Mammary epithelial cell (primary cell): ENCODE results near the gene P3R3URF.

Source experiments
- CTCF ChIP-seq, 2 donors: IDR thresholded peaks in 1 of 2; conservative IDR thresholded peaks in 1 of 2; 2 replicates each; pipeline ENCODE4 v1.5.1; 2011 to 2012; ENCODE audit warnings: inconsistent platforms in 2 of 2, low read length in 2 of 2, mild to moderate bottlenecking in 2 of 2, control low read depth in 1 of 2, low read depth in 1 of 2; ENCODE audit not compliant: insufficient read depth in 1 of 2; ENCODE audit errors: extremely low read depth in 1 of 2
- EZH2 ChIP-seq: IDR thresholded peaks from 2 replicates; pipeline ENCODE4 v1.6.1; 2012; ENCODE audit warnings: low read length, inconsistent platforms, borderline replicate concordance

GRCh38 chr1:46159516-46159915, 16.8 kb downstream of the P3R3URF start:
- TF ChIP-seq EZH2 = no peak
- no peak for TF ChIP-seq CTCF (conservative IDR thresholded peaks at IDR 0.05 in 1 of 2, IDR thresholded peaks at IDR 0.05 in 1 of 2; ENCODE audit: extremely low read depth in 1 of 2, insufficient read depth in 1 of 2, low read depth in 1 of 2, low read length in 2 of 2)
